ENCODE results near the gene COL9A3.

- TF ChIP-seq CTCF (IDR thresholded peaks at IDR 0.05; ENCODE audit: insufficient read depth, low read length) (no peak), REST (IDR thresholded peaks at IDR 0.05; ENCODE audit: insufficient replicate concordance, low read depth) (no peak), SPI1 (IDR thresholded peaks at IDR 0.05; ENCODE audit: borderline replicate concordance, low read depth) (no peak), GABPA (IDR thresholded peaks at IDR 0.05; ENCODE audit: low read depth) (no peak), POLR2AphosphoS5 (IDR thresholded peaks at IDR 0.05; ENCODE audit: low read depth) (no peak)
These were observed 19.3 kb downstream of the COL9A3 start for GRCh38 chr20:62835931-62836861.

All from HL-60 (cell line).